Measurements from ENCODE around the gene SCAF1.

DNA sequence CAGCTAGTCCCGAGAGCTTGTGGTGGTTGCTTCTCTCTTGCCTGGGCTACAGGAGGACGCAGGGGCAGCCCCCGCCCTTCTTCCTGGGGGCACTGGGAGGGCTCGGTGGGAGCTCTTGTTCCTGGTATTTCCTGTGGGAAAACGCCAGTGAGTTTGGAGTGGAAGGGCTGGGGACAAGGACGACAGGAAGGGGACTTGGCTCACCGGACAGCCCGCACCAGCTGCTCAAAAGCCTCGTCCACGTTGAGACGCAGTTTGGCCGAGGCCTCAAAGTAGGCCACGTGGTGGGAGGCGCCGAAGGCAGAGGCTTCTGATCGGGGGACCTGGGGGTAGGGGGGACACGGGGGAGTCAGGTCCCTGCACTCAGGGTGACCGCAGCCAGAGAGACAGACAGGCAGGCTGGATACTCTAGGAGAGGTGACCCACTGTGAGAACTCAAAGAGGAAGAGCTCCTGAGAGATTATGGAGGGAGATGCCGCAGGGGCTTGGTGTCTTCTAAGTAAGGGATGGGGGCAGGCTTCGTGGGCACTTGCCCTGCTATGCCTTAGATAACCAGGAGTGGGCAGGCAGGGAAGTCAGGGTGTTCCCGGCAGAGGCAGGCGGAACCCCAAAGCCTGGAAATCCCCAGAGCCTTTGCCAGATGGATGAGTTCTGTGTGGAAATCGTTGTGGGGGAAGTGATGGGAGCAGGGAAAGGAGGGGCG, 6.3 kb upstream of the SCAF1 start:
- TF ChIP-seq CTCF (IDR thresholded peaks at IDR 0.05; ENCODE audit: insufficient read depth, low read length): no peak
- no peak for TF ChIP-seq POLR2AphosphoS5 (IDR thresholded peaks at IDR 0.05; ENCODE audit: low read depth)
